HUES64 (cell line): ENCODE measurements around the gene ISG20L2.
A peak's percentile ranks its signal among the peaks of the same experiment; 100 is the strongest.

Experiments used
- H3K27ac ChIP-seq: 2 replicates; pipeline ENCODE4 v1.7.0; 2013; ENCODE audit warnings: low read depth, low read length, inconsistent platforms
- H3K27me3 ChIP-seq: 2 replicates; pipeline ENCODE4 v1.6.1; 2013; ENCODE audit warnings: mild to moderate bottlenecking, low read length; ENCODE audit not compliant: insufficient read depth
- H3K36me3 ChIP-seq: 2 replicates; pipeline ENCODE4 v1.6.1; 2013; ENCODE audit warnings: mild to moderate bottlenecking, low read length; ENCODE audit not compliant: insufficient read depth
- H3K4me1 ChIP-seq: 2 replicates; pipeline ENCODE4 v1.6.1; 2013; ENCODE audit warnings: mild to moderate bottlenecking, low read length, moderate library complexity; ENCODE audit not compliant: insufficient read depth
- H3K4me3 ChIP-seq: 2 replicates; pipeline ENCODE4 v1.5.1; 2013; ENCODE audit warnings: mild to moderate bottlenecking, low read length, moderate library complexity
- H3K9ac ChIP-seq: 2 replicates; pipeline ENCODE4 v1.6.1; 2013; ENCODE audit warnings: mild to moderate bottlenecking, low read depth, low read length
- H3K9me3 ChIP-seq: 2 replicates; pipeline ENCODE4 v1.6.1; 2013; ENCODE audit warnings: low read depth, low read length; ENCODE audit not compliant: insufficient read depth
- WGBS: fragments of 150-250, 120-280 bp; methylation state at CpG from one replicate; pipeline ENCODE4 v1.1.7; 2013; ENCODE audit warnings: missing lambda C conversion rate; 5-methylcytosine and 5-hydroxymethylcytosine counted together

ISG20L2 gene

GRCh38 chr1:156745881-156746280 lies 17.3 kb upstream of the ISG20L2 start:
- Histone ChIP-seq H3K27me3 (no peaks in the 10 kb centered on the region), H3K9ac (peak overlapping the region; percentile 45; the same call in 1 of the 2 replicates), H3K27ac (peak overlapping the region; percentile 100), H3K4me1 (peaks cover 55% of the 10 kb centered on the region), H3K9me3 (no peaks in the 10 kb centered on the region), H3K36me3 (peaks cover 40% of the 10 kb centered on the region), H3K4me3 (peak overlapping the region; percentile 71; the same call in 1 of the 2 replicates)
- 91% methylated on average over 3 of the region's 3 CpGs for WGBS

GRCh38 chr1:156744786-156745419 lies 16.3 kb upstream of the ISG20L2 start:
- 92% methylated on average over 14 of the region's 14 CpGs for WGBS
- peaks cover 40% of the 10 kb centered on the region for H3K36me3 ChIP-seq
- no peaks in the 10 kb centered on the region for H3K9me3 ChIP-seq

DNA sequence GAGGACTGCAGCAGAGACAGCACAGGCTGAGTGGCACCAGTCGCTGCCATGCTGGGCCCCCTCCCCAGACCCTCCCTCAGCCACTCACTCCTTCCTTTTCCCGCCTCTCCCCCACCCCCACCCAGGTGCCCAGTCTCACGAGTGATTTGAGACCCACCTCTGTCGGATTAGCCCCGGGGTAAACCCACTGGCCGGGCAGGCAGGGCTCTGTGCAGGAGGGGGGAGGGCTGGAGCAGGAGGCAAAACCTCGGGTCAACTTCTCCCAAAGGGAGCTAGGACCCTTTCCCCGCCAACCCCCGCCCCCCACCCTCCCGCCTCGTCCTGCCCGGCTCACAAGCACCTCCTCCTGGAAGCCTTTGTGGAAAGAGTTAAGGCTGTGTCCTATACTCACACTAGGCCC lies 15.8 kb upstream of the ISG20L2 start:
- Histone ChIP-seq H3K4me3 (no peak overlapping the region), H3K36me3 (peaks cover 40% of the 10 kb centered on the region), H3K27me3 (no peaks in the 10 kb centered on the region), H3K9me3 (no peaks in the 10 kb centered on the region), H3K4me1 (peaks cover 50% of the 10 kb centered on the region), H3K9ac (no peak overlapping the region), H3K27ac (no peak overlapping the region)
- 89% methylated on average over 11 of the region's 12 CpGs for WGBS

More at GRCh38 chr1:156744786-156745419, 16.3 kb upstream of the ISG20L2 start:
- Histone ChIP-seq H3K9ac (no peak overlapping the region), H3K27ac (peak overlapping the region; percentile 46; the same call in 1 of the 2 replicates), H3K27me3 (no peaks in the 10 kb centered on the region), H3K4me1 (peaks cover 55% of the 10 kb centered on the region), H3K4me3 (no peak overlapping the region)

DNA sequence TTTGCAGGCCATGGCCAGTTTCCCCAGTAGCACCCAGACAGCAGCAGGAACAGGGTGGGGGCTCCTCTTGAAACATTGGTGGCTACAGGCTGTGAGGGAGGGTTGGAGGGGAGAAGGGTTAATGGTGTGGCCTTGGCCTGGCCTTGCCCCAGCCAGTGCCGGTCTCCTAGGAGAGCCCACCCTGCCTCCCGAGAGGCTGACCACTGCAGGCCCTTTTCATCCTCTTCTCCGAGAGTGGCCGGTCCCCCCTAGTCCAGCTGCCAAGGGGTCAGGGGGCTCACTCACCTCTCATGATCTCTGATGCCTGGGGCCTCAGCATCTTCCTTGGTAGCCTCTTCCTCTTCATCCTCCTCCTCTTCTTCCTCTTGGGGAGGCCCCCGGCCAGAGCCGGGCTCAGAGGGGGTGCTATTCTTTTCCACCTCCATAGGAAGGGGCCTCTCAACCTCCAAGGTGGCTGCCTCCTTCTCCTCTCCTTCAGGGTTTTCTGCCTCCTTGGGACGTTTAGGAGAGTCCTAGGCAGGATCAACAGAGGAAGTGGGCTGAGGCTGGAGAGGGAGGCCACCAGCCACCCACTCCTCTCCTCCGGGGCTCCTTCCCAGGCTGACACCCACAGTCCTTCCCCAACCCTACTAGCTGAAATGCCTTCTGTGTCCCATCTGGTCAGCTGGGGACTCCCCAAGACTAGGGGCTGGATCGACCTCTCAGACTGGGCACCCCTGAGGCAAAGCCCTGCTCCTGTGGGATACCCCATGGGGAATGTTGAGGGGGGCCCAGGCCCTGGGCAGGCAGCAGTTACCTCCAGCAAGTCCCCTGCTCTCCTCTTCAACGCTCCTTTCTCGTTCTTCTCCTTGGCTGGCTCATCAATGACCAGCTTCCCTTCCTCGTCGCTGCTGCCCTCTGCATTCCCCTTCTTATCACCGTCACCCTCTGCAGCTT lies 15.1 kb upstream of the ISG20L2 start:
- WGBS = 94% methylated on average over 14 of the region's 14 CpGs
- Histone ChIP-seq H3K27me3 (no peaks in the 10 kb centered on the region), H3K4me3 (no peak overlapping the region), H3K36me3 (peaks cover 40% of the 10 kb centered on the region), H3K4me1 (peaks cover 43% of the 10 kb centered on the region), H3K9me3 (no peaks in the 10 kb centered on the region), H3K27ac (no peak overlapping the region), H3K9ac (no peak overlapping the region)

DNA sequence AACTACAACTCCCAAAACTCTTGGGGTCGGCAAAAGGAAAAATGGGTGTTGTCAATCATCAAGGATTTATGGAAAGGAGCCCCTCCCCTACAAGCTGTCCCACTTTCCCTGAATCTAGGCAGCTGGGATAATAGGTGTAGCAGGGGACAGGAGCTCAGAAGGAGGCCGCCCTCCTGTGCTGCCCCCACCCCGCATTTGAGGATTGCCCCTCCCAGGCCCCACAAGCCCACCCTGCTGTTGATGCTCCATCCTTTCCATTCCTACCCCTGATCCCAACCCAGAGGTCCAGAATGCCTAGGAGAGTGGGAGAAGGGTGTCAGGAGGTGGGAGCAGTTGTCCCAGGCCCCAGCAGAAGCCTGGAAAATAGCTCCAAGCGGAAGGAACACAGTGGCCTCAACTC lies 14.2 kb upstream of the ISG20L2 start:
- H3K4me3 ChIP-seq = no peak overlapping the region
- WGBS = 89% methylated on average over 3 of the region's 4 CpGs
- peaks cover 34% of the 10 kb centered on the region for H3K4me1 ChIP-seq
- no peak overlapping the region for H3K27ac ChIP-seq
- H3K27me3 ChIP-seq = no peaks in the 10 kb centered on the region
- no peak overlapping the region for H3K9ac ChIP-seq
- no peaks in the 10 kb centered on the region for H3K9me3 ChIP-seq
- peaks cover 46% of the 10 kb centered on the region for H3K36me3 ChIP-seq

GRCh38 chr1:156742017-156742416 lies 13.5 kb upstream of the ISG20L2 start:
- Histone ChIP-seq H3K27me3 (no peaks in the 10 kb centered on the region), H3K4me3 (peak overlapping the region; percentile 29; the same call in 1 of the 2 replicates), H3K9me3 (no peaks in the 10 kb centered on the region), H3K9ac (peak overlapping the region; percentile 53; the same call in 1 of the 2 replicates), H3K36me3 (peaks cover 54% of the 10 kb centered on the region), H3K27ac (peak overlapping the region; percentile 83), H3K4me1 (peaks cover 30% of the 10 kb centered on the region)
- whole genome bisulfite sequencing = 92% methylated on average over 3 of the region's 3 CpGs

DNA sequence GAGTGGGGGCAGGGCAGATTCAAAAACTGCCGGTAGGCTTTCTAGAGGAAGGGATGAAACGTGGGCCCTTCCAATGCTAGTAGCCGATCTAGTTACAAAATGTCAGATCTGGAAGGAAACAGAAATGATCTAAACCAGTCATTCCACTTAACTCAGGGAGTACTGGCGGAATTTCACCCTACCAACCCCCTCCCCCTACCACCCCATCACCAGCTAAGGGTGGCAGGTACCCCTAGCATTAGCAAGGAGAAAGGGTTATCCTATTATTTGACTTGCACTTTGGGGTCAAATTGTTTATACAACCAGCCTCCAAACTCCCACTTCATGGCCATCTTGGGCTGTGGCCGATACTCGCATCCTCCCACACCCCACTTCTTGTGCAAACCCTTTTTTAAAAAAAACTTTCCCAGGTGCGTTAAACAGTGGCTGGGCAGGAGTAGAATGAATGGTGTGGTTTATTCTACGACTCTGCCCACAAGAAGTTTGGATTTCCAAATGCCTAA lies 13.0 kb upstream of the ISG20L2 start:
- H3K27me3 ChIP-seq = no peaks in the 10 kb centered on the region
- no peaks in the 10 kb centered on the region for H3K9me3 ChIP-seq
- peaks cover 58% of the 10 kb centered on the region for H3K36me3 ChIP-seq
- H3K27ac ChIP-seq = peak overlapping the region; percentile 83
- H3K4me1 ChIP-seq = peaks cover 30% of the 10 kb centered on the region
- peak overlapping the region; percentile 29 for H3K4me3 ChIP-seq
- H3K9ac ChIP-seq = peak overlapping the region; percentile 53; the same call in 1 of the 2 replicates
- 48% methylated on average over 6 of the region's 8 CpGs for WGBS

- WGBS = under 1% methylated on average over 38 of the region's 38 CpGs
- H3K4me1 ChIP-seq = peaks cover 25% of the 10 kb centered on the region
- H3K4me3 ChIP-seq = peak within 1 kb of the TSS; percentile 83
- peaks cover 63% of the 10 kb centered on the region for H3K36me3 ChIP-seq
- peak within 1 kb of the TSS; percentile 82 for H3K9ac ChIP-seq
- H3K27ac ChIP-seq = peak within 1 kb of the TSS; percentile 83
- no peaks in the 10 kb centered on the region for H3K9me3 ChIP-seq
- H3K27me3 ChIP-seq = no peaks in the 10 kb centered on the region
Measured at GRCh38 chr1:156740741-156741480, 12.3 kb upstream of the ISG20L2 start, which contains the start of gene MRPL24. TSS of gene MRPL24 (minus strand) at chr1:156741088. CDS start at chr1:156738704, 2,384 bp downstream.

GRCh38 chr1:156740237-156740740 lies 11.7 kb upstream of the ISG20L2 start:
- Histone ChIP-seq H3K4me3 (peak overlapping the region; percentile 83), H3K27ac (peak overlapping the region; percentile 72), H3K27me3 (no peaks in the 10 kb centered on the region), H3K9me3 (no peaks in the 10 kb centered on the region), H3K9ac (peak overlapping the region; percentile 82), H3K36me3 (peaks cover 62% of the 10 kb centered on the region), H3K4me1 (peaks cover 19% of the 10 kb centered on the region)
- WGBS = 27% methylated on average over 6 of the region's 7 CpGs

DNA sequence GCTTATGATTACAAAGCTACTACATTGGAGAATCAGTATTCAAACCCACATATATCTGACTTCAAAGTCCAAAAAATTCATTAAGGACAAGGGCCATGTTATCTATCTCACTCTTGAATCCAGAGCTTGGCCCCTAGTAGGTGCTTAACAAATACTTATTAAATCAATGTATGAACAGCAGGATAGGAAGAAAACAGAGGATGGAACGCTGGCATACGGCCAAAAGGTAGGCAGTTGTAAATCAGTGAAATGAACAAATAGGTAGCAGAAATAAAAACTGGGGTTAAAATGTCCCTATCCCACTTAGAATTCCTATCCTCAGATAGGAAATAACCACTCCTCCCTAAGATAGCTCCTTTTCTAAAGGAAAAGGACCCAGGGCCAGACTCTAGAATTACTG lies 10.3 kb upstream of the ISG20L2 start:
- 94% methylated on average over 2 of the region's 2 CpGs for WGBS
- Histone ChIP-seq H3K27me3 (no peaks in the 10 kb centered on the region), H3K9ac (no peak overlapping the region), H3K36me3 (peaks cover 56% of the 10 kb centered on the region), H3K9me3 (no peaks in the 10 kb centered on the region), H3K27ac (no peak overlapping the region), H3K4me3 (no peak overlapping the region), H3K4me1 (peaks cover 16% of the 10 kb centered on the region)
